ENCODE results near the gene CD44.

The CD44 gene

GRCh38 chr11:35185696-35186095, 46.7 kb downstream of the CD44 start:
- TF ChIP-seq CTCF (IDR thresholded peaks at IDR 0.05), result no peak

GRCh38 chr11:35187996-35188395, 49.0 kb downstream of the CD44 start:
- TF ChIP-seq CTCF (IDR thresholded peaks at IDR 0.05), result no peak

GRCh38 chr11:35190804-35191348, 51.9 kb downstream of the CD44 start:
- TF ChIP-seq CTCF (IDR thresholded peaks at IDR 0.05), result no peak

GRCh38 chr11:35192347-35192746, 53.4 kb downstream of the CD44 start:
- no peak for TF ChIP-seq CTCF (IDR thresholded peaks at IDR 0.05)

GRCh38 chr11:35193767-35194166, 54.8 kb downstream of the CD44 start:
- no peak for TF ChIP-seq CTCF (IDR thresholded peaks at IDR 0.05)

GRCh38 chr11:35197292-35197691, 58.3 kb downstream of the CD44 start:
- TF ChIP-seq CTCF (IDR thresholded peaks at IDR 0.05), result no peak

GRCh38 chr11:35200811-35201341, 61.9 kb downstream of the CD44 start:
- TF ChIP-seq CTCF (IDR thresholded peaks at IDR 0.05), result no peak

- no peak for TF ChIP-seq CTCF (IDR thresholded peaks at IDR 0.05)
These were observed 65.6 kb downstream of the CD44 start for GRCh38 chr11:35204614-35205013.
